Effector CD8-positive, alpha-beta T cell (primary cell): ENCODE measurements around the gene GNG8.

ENCODE experiments used
- DNase-seq: peaks from one replicate; lab custom pipeline; 2025; lab: John Stamatoyannopoulos, UW
- total RNA-seq, 4 experiments: gene quantifications; one replicate each; lab custom pipeline; 2026; lab: John Stamatoyannopoulos, UW

GNG8 gene
- total RNA-seq: 0 to 0.49 (median 0.04) reads per million in 4 experiments

GRCh38 chr19:46635920-46636761, at the start of gene GNG8:
GNG8 (minus strand) TSS chr19:46636202; CDS start chr19:46634682, 1,520 bp downstream.
- DNase-seq: peak; percentile 32

- DNase-seq: no peak
These were observed 49.2 kb upstream of the GNG8 start for GRCh38 chr19:46685189-46685588.

DNA sequence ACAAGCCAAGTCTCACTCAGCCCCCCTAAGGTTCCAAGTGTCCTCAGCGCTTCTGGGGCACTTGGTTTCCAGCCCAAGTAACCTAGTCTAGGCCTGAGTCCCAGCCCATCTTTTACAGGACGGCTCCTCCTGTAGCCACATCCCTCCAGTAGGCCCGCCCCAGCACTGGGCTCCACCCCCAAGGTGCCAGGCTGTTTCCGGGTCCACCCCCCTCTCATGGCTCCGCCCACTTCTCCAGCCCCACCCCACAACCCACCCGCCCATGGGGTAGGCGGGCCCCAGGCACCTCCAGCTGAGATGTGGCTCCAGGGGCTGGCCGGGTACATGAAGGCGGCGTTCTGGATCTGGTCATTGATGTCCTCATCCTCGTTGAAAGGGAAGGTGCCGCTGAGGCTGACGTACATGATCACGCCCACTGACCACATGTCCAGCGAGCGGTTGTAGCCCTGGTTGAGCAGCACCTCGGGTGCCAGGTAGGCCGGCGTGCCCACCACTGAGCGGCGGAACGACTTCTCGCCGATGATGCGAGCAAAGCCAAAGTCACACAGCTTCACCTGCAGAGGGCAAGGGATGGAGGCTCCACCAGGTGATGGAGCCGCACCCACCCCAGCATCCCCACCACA, 42.2 kb upstream of the GNG8 start:
- DNase-seq: peak; percentile 48

DNA sequence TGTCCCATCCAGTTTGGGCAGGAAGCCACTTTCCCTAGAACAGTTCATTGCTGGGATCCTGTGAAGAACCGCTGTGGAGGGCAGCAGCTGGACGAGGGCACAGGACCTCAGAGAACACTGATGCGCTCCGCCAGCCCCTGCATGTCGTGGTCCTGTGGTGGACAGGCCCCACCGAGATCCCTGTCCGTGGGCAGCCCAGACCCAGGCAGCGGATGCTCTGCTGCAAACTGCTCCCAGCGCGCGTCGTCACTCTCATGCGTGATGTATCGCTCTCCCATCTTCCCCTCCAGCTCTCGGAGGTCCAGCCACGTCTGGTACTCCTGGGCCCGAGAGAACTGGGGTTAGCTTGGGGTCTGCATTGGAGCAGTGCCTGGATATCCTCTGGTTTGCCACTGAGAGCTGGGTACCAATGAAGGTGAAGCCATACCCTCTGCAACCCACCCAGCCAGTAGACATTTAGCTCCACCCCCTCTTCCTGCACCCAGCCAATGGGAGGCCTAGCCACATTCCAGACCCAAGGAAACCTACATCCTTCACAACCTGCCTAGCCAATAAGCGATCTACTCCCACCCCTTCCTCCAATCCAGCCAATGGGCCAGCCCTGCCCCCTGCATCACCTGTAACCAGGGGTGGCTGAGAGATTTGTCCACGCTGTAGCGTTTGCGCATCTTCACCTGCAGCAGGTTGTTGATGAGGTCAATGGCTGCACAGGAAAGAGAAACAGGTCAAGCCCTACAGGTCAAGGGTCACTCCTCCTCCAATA, 38.6 kb upstream of the GNG8 start:
- no peak for DNase-seq

- DNase-seq: no peak
These were observed 34.8 kb upstream of the GNG8 start for GRCh38 chr19:46670813-46671212.

- DNase-seq: no peak
These were observed 32.7 kb upstream of the GNG8 start for GRCh38 chr19:46668662-46669061.

DNA sequence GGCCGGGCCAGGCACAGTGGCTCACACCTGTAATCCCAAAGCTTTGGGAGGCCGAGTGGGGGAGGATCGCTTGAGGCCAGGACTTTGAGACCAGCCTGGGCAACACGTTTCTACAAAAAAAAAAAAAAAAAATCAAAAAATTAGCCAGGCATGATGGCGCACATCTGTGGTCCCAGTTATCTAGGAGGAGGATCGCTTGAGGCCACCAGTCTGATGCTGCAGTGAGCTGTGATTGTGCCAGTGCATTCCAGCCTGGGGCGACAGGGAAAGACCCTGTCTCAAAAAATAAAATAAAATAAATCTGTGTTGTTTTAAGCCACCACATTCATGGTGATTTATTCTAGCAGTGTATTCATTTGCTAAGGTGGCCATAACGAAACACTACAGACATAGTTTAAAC, 29.1 kb upstream of the GNG8 start:
- no peak for DNase-seq

GRCh38 chr19:46661735-46662592, 26.0 kb upstream of the GNG8 start:
- DNase-seq: peak; percentile 64

- peak; percentile 99 for DNase-seq
These were observed 25.2 kb upstream of the GNG8 start, which contains the start of gene DACT3 for GRCh38 chr19:46661020-46661731. DACT3 (minus strand) TSS chr19:46661182; CDS start chr19:46661064, 118 bp downstream.

GRCh38 chr19:46660551-46661019, 24.6 kb upstream of the GNG8 start:
- no peak for DNase-seq

- no peak for DNase-seq
These were observed 24.1 kb upstream of the GNG8 start for GRCh38 chr19:46660008-46660517.

DNA sequence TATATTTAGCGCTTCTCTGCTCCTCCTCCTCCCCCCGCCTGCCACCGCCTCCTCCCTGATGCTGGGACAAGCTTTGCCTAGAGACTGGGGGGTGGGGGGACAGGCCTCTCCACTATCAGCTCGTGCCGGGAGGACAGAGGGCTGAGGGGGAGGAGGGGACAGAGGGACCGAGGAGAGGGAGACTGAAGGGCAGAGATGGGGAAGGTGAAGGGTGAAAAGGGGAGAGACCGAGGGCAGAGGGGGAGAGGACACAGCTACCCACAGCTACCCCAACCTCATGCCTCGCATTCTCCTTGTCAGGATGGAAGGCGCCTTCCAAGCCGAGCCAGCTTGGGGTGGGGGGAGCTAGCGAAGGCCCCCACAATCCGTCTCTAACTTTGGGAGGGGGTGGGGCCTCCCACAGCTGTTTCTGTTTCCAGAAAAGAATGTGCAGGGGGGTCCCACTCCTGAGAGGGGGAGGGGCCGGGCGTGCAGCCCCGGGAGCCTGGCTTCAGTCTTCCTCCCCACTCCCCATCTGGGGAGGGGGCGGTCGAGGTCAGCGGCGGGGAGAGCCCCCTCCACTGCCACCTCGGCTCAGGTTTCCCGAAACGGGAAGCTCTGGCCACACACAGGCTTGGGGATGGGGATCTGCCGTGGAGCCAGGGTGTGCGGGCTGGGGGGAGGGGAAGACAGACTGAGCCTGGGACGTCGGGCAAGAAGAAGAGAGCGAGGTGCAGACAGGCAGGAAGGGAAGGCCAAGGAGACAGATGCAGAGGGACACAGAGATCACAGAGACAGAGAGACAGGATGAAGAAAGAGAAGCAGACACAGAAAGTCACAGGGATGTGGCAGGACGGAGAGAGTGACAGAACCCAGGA, 23.4 kb upstream of the GNG8 start:
- no peak for DNase-seq

GRCh38 chr19:46656541-46656940, 20.5 kb upstream of the GNG8 start:
- no peak for DNase-seq

GRCh38 chr19:46654621-46655152, 18.7 kb upstream of the GNG8 start:
- DNase-seq: no peak

DNA sequence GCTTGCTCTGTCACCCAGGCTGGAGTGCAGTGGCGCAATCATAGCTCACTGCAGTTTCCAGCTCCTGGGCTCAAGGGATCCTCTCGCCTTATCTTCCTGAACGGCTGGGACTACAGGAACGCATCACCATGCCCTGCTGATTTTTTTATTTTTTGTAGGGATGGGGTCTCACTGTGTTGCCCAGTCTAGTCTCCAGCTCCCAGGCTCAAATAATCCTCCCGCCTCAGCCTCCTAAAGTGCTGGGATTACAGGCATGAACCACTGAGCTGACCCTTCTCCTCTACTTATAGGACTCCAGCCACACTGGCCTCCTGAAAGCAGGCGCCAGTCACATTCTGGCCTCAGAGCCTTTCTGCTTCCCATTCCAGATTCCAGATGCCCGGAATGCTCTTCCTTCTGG, 14.4 kb upstream of the GNG8 start:
- DNase-seq: no peak

DNA sequence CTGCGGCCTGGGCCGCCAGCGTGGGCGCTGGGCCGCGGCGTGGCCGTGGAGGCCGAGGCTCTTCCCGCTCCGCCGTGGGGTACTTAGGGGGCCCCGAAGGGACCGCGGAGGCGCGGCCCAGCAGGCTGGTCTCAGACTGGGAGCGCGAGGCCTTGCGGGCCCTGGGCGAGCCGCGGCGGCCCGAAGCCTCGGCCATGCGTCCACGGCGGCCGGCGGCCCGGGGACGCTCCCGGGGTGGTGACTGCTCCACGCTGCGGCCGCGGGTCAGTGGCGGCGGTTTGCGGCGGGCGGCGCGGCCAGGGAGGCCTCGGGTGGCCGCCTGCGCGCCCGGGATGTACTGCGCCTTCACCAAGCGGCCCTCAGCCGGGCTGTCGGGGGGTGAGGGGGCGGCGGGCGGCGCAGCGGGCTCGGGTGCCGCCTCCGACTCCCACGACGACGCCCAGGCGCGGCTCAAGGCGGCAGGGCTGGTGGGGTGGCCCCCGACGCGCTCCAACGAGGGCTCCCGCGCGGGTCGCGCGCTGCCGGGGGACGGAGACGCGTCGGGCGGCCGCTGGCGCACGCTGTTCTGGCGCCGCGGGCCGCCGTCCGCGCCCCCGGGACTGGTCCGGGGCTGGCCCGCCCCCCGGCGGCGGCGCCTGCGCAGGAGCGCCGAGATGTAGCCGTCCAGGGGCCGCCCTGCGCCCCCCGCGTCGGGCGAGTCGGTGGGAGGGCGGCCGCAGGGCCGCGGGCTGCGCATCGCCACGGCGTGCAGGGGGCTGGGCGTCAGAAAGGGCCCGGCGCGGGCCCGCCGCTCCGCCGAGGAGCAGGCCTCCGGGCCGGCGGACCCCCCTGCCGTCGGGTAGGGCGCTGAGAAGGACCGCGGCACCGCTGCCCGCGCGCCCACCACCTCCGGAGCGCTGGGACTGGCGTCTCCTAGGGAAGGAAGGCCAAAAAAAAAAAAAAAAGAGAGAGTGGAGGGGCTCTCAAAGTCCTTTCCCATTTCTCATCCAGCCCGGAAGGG, 13.3 kb upstream of the GNG8 start:
- DNase-seq: no peak

DNA sequence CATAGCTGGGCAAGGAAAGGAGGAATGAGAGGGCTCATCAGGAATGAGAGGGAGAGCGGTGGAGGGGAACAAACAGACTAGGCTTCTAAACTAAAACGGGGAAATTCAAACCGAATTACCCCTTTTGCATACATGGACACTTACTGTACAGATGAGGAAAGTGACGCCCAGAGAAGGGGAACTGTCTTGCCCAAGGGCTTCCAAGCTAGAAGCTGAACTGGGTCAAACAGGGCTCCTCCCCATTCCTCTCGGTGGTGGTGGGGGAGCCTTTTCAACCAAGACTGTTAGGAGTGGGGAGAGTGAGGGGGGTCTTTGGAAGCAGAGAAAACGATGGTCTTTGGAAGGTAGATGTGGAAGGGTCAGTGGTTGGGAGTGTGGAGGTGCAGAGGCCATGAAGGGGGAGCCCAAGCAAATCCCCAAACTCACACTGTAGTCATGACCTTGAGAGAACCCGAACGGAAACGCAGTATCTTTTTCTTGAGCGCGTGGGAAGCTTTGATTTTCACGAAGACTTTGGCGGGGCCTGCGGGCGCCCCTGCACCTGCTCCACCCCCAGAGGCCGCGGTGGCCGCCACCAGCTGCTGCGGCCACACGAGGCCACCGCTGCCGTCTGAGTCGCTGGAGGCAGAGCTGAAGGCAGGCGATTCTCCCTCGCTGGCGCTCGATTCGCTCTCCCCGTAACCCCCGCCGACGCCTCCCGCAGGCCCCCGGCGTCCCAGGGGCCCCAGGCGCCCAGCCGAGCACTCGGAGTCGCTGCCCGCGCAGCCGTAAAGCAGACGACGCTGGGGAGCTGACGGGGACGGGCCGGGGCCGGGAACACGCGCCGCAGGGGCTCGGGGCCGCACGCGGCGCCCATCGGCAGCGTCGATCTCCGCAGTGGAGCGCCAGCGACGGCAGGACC, 12.3 kb upstream of the GNG8 start:
- no peak for DNase-seq
